Middle frontal gyrus (tissue), 1 donor: ENCODE measurements around the gene ARHGEF7.

ENCODE experiments used
- DNase-seq: peaks from one replicate; pipeline ENCODE4 v3.0.0-alpha.2; 2015; ENCODE audit warnings: low spot score; ENCODE audit errors: extremely low spot score

Gene ARHGEF7

DNA sequence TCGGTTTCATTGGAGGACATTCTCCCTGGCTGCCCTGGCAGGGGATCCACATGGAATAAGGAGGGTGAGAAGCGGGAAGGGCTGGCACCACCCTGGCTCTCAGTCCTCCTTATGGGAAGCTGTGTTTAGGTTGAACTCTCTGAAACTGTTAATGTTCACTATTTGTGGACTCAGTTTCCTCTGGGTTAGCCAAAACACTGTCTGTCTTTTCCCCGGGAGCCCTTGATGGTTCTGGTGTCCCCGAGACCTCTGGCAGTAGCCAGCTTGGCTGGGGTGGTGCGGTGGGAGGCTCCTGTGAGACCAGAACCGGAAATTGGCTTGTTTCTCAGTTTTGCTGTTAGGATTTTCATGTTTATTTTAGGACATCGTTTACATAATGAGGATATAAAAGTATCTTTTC lies 157.0 kb downstream of the ARHGEF7 start:
- DNase-seq, result no peak

DNA sequence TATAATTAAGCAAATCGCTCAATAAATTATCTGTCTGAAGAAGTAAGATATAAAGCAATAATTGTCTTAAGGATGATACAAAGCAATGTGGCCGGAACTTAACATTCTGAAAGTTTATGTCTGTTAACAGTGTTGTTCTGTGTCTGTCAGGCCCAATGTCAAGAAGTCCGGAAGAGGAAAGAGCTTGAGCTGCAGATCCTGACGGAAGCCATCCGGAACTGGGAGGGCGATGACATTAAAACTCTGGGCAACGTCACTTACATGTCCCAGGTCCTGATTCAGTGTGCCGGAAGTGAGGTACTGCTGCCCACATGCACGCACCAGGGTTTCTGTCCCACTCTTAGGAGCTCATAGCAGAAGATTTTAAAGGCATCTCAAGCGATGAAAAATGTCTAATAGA lies 160.3 kb downstream of the ARHGEF7 start:
- no peak for DNase-seq

DNA sequence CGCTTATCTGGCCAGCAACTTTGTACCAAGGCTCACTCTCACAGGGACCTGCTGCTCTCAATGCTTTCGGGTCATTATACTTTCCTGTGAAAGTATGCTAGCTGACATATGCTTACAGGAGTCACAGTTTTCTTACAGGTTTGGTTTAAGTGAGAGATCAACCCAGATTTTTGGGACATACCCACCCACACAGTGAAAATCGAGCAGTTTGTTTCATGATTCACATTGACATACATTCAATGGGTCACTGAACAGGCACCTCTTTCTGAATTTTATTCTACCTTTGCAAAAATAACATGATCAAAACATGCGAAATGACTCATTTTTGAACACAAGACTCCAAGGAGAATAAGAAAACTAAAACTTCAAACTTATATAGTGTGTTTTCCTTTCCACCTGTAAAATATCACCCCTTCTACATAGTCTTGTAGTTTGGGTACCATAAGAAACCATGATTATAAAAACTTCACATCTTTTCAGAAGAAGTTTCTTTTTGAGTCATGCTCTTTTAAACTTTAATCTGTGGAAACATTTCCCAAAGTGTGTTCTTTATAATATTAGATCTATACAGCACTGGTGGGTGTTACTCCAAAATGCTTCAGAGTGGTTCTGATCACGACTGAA lies 161.0 kb downstream of the ARHGEF7 start:
- DNase-seq, result no peak

DNA sequence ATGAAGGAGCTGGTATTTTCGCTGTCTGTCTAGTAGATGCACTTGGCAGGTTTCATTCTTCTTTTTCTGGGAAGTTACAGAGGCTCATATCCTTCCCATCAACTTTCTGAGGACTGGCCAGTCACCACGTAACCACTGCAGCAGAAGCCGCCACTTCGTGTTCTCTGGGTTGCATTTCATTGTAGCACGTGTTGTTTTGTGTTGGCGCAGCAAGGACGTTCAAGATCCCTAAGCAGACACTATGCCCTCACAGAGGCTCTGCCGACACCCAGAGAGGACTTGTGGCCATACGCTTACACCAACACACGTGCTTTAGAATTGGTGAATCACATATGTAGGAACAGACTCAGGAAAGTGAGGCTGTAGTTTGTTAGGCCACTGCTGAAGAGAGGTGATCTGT lies 163.1 kb downstream of the ARHGEF7 start:
- no peak for DNase-seq

DNA sequence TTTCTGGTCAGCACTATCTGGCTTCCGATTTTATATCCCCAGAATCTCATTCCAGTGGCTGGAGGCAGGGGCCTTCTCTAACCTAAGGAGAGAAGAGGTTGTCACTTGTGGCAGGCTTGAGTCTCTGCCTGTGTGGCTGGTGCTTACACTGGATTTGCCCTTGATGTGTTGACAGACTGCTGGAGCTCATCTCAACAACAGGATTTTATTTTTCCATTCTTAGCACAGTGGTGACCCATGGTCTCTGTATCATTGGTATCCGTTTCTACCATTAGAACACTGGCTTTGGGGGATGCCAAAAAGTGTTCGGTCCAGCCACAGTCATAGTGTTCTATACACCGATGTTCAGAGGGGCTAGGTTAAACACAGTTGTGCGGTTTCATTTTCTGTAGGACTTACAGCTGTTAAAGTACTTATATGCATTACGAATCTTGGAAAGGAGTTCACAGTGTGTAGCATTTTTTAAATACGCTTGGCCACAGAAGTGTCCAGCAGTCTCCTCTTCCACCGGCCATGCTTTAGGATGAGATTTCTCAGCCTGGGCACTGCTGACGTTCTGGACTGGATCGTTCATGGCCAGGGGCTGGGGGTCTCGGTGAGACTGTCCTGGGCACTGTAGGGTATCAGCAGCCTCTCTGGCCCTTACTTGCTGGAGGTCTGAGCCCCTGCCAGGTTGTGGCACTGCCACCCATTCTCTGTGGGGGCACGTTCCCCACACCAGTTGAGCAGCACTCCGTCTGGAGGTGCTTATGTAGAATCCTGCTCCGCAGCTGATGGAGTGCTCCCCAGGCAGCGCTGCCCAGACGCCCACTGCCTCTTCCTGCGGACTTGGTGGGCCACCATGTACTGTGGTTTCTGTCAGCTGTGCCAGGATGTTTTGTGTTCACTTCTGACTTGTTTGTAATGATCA lies 163.9 kb downstream of the ARHGEF7 start:
- no peak for DNase-seq

DNA sequence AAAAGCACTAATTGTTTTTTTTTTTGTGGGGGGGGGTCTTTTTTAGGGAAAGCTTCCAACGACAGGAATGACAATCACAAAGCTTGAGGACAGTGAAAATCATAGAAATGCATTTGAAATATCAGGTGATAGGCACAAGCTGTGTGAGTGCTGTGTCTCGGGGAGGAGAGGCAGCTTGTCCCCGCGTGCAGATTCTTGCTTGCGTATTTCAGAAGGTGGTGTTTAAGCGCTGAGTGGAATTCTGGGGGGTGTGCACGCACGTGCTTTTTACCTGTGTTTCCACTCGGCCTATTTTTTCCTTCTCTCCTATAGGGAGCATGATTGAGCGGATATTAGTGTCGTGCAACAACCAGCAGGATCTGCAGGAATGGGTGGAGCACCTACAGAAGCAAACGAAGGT lies 165.1 kb downstream of the ARHGEF7 start:
- DNase-seq, result no peak

DNA sequence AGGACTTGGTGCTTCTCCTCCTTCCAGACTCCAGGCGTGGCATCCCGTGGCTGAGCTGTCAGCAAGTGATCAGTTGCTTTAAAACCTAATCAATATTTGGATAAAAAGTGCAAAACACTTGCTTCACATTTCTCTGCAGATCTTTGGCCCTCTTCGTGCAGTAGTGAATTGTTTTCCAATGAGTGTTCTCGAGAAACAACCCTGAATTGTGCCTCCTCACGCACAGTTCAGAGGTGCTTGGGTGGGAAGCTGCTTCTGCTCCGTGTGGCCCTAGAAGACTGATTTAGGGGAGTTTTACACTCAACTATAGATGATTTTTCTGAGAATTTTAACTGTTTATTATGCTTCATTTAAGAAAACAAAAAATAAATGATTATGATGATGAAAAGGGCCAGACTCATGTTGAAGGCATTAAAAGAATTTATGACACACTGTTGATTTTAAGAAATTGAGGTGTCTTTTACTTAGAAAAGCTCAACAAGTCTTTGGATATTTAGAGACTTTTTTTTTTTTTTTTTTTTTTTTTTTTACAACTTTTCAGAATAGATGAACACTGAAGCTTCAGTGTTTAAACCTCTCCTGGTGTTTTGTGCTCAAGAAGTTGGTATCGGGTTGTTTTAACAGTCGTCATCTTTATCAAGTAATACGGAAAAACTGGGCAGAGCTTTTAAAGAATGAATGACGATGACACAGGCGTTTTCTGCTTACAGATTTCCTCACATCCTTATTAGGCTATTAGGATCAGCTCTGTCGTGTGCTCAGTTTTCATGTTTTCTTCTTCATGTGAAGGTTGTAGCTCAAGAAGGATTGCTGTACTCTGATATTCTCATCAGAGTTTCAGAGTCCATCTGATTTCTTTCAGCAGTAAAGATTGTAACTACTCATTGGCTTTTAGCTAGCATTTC lies 165.8 kb downstream of the ARHGEF7 start:
- DNase-seq, result no peak

DNA sequence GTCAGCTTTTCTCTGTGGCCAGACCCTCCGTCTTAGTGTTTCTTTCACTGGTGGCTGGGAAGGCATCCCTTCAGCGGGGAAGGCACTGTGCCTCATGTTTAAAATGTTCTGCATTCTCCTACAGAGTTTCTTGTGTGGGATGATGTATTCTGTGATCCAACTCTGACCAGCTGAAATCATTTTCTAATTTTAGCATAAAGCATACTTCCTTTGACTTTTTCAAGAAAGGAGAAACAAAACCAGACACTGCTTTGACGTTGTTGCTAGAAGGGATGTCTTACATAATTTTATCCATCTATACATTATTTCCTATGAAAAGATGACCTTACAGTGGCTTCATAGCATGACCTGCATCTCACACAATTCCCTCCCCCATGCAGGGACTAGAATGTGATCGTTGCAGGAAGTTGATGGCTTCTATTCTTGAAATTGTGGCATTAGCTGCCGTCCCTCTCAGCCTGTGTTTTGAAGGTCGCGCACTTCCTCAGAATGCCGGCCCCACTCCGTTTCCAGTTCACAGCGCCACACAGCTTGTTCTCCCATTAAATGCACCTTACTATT lies 166.7 kb downstream of the ARHGEF7 start:
- DNase-seq, result peak; percentile 45

DNA sequence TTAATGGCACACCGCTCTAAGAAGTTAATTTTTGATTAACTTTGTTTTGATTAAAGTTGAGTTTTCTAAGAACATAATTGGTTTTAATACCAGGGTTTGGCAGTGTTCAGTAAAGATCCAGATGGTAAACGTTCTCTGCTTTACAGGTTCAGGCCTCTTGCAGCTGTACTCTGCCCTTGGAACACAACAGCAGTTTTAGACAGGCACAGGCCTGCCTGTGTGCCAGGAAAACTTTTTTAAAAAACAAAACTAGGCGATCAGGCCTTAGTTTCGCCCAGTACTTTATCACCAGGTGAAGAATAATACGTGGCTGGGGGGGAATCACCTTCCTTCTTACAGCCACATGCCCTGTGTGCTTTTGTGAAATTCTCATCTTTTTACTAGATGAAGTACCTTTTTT lies 167.3 kb downstream of the ARHGEF7 start:
- no peak for DNase-seq

DNA sequence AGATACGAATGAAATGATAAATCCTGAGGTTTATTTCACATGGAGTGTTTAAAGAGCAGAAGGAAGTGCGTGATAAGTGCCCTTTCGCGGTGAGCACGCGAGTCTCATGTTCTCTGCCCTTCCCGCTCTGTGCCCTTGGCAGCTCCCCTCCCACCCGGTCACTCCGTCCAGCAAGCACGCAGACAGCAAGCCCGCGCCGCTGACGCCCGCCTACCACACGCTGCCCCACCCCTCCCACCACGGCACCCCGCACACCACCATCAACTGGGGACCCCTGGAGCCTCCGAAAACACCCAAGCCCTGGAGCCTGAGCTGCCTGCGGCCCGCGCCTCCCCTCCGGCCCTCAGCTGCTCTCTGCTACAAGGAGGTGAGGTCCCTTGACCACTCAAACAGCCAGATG lies 167.9 kb downstream of the ARHGEF7 start:
- DNase-seq, result no peak

DNA sequence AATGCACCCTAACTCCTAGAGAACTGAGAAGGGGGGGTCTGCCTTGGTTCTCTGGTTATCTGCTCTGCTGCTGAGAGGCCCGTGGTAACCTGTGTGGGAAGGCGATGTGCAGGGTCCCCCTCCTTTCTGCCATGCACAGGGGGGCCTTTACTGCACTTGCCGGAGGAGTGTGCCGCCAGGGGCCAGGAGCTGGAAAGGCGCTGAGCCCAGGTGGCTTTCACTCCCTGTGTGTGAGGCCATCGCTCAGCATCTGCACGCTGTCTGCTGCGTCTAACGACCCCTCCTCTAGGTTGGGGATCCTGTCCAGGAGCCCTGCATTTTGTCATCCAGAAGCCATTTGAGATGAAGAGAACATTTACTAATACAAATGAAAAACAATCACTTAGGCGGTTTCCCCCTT lies 168.3 kb downstream of the ARHGEF7 start:
- DNase-seq, result no peak

DNA sequence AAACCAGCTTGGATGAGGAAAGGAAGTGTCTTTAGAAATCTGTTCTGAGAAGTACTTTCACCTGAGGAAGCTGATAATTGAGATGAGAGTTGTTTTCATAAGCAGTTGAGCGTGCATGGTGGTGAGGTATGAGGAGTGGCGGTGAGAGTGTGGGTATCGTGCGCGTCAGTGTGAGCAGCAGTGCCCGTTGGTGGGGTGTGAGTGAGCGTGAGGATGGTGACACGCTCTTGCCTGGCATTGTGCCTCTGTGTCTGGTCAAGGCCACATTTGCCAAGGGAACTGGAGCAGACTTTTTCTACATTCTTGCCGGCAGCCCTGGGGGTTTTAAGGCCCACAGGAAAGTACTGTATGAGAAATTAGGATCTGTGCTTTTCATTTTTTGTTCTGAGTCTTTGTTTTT lies 168.9 kb downstream of the ARHGEF7 start:
- DNase-seq, result no peak

DNA sequence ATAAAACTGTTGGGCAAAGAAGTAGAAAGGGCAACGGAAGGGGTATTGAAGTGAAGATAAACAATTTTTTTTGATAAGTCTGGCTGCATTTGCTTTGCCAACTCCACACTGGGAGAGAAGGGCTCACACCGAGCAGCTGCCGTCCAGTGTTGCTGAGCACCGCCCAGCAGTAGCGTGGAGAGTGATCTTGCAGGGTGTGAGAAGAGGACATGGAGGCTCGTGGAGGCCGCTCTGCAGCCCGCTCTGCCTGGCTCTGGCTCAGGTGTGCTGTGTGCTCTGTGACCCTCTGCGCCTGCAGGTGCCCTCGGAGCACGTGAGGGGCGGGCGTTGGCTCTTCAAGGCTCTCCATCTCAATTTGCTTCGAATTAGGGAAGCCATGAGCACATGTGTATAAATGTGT lies 169.5 kb downstream of the ARHGEF7 start:
- no peak for DNase-seq

DNA sequence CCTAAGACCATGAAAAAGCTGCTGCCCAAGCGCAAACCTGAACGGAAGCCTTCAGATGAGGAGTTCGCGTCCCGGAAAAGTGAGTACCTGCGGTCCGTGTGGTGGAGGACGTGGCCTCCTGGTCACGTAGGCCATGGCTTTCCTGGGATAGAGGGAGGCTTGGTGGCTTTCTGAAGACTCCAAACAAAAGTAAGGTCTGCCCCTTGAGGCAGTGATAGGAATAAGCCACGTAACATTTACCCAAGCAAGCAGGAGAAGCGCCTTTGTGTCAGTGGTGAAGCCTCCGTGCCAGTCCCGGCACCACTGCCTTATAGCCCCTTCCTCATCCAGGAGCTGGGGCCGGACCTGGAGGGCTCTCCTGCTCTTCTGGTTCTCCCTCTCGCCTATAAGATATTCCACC lies 171.1 kb downstream of the ARHGEF7 start:
- no peak for DNase-seq

DNA sequence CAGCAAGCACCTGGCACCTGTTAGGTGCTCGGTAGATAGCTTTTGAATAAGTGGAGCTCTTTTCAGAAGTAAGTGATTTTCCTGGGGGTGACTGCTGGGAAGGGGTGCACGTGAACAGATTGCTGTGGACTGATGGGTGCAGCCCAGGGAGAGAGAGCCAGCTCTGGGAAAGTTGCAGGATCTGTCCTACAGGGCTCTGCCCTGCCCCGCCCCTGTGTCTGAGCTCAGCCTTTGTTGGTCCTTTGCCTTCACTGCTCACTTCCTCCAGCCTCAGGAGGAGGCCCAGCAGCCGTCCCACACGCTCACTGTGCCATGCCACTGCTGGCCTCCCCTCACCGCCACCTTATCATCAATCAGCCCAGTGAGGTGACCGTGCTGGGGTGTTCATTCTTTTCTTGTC lies 171.6 kb downstream of the ARHGEF7 start:
- DNase-seq, result no peak

DNA sequence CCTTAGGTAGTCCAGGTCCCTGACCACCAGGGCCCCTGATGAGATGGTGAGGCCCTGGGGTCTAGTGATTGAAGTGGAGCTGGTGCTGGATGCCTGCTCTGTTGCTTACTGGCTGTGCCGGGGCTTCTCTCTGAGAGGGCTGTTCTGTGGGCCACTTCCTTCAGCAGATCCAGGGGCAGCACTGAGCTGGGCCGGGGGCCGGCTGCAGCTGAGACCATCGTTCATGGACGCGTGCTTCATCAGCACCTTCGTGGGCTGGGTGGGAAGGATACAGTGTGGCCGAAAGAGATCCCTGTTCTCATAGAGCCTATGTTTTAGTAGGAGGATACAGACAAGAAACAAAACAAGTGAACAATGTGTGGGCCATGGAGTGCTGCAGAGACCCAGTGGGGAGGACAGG lies 172.1 kb downstream of the ARHGEF7 start:
- DNase-seq, result no peak

DNA sequence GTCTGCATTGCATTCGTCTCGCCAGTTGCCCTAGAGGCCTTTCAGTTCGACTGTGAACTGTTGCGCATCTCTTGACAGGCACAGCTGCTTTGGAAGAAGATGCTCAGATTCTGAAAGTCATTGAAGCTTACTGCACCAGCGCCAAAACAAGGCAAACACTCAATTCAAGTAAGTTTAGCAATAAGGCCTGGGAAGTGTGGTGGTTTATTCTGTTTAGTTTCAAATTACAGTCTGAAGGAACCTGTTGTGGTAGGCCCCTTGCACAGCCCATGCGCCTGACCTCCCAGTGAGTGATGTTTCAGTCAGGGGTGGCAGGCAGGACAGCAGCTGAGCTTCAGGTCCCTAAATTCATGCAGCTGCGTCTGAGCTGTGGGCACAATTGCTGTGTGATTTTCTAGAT lies 173.2 kb downstream of the ARHGEF7 start:
- DNase-seq, result no peak

DNA sequence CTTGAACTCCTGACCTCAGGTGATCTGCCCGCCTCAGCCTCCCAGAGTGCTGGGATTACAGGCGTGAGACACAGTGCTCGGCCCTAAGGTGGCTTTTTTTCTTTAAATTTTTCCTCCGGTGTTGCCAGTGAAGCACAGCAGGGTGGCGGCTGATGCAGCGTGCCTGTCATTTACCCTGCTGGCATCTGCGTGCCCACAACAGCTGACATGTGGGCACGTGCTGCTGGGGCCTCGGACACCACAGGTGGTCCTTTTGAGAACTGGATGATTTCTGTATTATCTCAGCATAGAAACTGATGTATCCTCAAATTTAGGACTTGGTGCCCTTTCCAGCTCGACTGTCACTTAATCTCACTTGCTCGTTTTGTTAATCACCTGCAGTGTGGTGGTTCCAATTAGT lies 174.1 kb downstream of the ARHGEF7 start:
- DNase-seq, result no peak

DNA sequence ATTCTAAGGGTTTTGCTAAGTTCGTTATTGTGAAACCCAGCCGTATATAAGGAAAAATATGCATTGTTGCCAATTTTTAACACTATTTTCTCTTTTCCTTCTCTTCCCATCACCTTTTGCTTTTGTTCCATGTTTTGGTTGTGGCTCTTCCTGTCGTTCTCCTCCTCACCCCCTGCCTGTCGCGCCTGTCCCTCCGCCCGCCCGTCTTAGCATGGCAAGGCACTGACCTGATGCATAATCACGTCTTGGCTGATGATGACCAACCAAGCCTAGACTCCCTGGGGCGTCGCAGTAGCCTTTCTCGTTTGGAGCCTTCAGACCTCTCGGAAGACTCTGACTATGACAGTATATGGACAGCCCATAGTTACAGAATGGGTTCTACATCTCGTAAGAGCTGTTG lies 176.8 kb downstream of the ARHGEF7 start:
- no peak for DNase-seq

DNA sequence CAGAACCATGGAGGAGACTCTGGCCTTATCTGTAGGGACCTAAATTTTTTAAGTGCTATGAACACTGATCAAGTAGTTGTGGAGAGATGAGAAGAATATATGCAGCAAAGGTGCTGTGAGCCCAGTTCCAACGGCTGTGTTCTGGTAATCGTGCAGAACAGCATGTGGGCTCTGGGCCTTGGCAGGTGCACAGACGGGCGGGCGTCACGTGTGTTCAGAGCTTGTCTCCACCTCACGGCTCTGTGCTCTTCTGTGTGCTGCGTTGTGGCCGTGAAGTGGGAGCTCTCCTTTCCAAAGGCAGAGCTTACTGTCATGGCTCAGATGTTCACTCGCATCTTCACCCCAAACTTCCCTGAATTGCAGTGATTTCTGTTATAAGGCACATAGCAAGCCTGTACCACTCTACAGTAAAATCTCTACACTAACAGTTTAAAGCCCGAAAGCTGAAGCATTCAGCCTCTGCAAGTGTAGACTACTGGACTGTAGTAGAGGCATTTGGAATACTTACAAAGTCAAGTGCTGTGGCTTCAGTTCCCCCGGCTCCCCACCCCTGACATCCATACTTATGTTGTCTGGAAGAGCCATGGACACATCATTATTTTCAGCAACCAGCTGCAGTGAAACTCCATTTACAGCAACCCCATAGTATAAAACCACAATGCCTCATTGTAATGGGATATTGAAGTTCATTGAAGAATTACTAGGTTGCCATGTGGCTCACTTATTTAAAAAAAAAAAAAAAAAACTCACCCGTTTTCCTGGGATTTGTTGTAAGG lies 177.8 kb downstream of the ARHGEF7 start:
- DNase-seq, result no peak

DNA sequence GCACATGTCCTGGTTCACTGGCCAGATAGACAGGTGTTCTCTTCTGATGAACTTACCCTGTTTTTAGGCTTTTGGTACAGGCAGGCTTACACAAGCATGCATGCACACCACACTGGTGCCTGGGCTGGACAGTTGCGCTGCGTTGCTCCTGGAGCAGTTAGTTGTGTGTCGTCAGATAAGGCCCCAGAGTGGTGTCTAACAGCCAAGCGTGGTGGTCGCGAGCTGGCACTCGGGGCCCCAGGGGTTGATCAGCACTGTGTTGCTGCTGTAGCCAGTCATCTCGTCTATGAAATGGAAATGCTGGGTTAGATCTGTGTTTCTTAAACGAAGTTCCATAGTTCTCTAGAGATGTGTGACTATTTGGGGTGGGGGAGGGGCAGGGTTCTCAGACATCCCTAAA lies 180.8 kb downstream of the ARHGEF7 start:
- DNase-seq, result no peak
